ENCODE data around the gene TNNT1.
A peak's percentile ranks its signal among the peaks of the same experiment; 100 is the strongest.
"Not testable (repeated sequence)": the region's sequence is repeated elsewhere in the genome, so short reads cannot be mapped to it uniquely, and the experiment has no call there.

TNNT1 gene

DNA sequence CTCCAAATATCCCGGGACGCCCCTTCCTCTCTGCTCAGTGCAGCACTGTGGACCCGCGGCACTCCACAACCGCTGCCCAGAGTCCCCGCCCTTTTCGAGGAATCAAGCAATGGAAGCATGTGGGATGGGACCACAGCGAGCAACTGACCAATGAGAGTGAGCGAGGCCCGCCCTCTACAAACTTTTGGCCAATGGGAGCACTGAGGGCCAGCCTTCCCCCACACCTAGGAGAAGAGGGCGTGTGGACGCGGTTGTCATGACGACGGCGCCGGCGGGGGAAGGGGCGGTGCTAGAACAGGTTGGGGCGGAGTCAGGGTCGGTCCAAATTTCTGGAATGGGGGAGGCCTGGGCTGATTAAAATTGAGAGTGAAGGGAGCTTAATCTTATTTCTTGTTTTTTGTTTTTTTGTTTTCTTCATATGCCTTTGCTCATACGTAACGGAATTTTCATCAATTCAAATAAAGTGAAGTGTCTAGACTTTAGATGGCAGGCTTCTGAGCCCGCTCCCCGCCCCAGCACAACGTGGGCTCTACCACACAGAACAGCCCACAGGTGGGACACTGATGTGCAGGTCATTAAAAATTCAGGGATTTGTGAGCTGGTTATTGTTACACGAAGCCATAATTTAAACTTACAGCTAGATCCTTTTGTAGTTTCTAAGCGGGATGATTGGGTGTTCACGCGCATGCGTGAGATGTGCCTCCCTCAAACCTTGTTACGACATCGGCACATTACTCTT, 17.7 kb upstream of the TNNT1 start, which contains the start of gene DNAAF3:
Gene DNAAF3 (minus strand): TSS at position 84 of the 739 bp plus-strand sequence. CDS start 200 bp downstream, outside the sequence.
- peak; percentile 96 for DNase-seq (ENCODE audit: low spot score)

- peak; percentile 64 for DNase-seq (ENCODE audit: low spot score)
These were observed 17.0 kb upstream of the TNNT1 start for GRCh38 chr19:55165952-55166529.

DNA sequence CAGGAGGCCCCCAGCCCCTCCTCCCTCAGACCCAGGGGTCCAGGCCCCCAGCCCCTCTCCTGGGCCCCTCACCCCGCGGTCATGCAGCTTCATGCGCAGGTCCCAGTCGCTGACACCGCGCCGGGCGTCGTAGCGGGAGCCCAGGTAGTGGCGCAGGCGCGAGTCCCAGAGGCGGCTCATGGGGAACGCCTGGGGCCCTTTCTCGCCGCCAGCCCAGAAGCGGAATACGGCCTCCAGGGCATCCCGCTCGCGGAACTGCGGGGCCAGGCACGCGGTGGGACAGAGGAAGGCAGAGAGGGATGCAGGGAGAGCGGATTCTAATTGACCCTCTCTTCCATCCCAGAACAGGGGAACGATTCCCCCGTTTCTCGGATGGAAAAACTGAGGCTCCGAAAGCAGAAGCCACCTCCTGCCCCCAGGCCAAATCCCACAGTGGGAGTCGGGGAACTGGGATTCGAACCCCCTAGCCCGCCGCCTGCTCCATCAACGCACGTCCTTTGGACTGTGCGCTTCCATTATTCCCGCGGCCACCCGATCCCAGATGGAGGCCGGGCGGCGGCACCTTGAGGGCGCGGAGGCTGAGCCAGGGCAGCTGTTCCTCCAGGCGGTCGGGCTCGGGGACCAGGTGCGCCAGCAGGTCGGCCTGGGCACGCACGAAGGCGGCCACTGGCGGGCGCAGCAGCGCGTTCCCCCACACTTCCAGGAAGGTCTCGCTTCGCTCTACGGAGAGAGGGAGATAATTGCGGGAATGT, 12.7 kb upstream of the TNNT1 start:
- no peak for DNase-seq (ENCODE audit: low spot score)

- DNase-seq (ENCODE audit: low spot score): no peak
These were observed 12.0 kb upstream of the TNNT1 start for GRCh38 chr19:55160986-55161365.

DNA sequence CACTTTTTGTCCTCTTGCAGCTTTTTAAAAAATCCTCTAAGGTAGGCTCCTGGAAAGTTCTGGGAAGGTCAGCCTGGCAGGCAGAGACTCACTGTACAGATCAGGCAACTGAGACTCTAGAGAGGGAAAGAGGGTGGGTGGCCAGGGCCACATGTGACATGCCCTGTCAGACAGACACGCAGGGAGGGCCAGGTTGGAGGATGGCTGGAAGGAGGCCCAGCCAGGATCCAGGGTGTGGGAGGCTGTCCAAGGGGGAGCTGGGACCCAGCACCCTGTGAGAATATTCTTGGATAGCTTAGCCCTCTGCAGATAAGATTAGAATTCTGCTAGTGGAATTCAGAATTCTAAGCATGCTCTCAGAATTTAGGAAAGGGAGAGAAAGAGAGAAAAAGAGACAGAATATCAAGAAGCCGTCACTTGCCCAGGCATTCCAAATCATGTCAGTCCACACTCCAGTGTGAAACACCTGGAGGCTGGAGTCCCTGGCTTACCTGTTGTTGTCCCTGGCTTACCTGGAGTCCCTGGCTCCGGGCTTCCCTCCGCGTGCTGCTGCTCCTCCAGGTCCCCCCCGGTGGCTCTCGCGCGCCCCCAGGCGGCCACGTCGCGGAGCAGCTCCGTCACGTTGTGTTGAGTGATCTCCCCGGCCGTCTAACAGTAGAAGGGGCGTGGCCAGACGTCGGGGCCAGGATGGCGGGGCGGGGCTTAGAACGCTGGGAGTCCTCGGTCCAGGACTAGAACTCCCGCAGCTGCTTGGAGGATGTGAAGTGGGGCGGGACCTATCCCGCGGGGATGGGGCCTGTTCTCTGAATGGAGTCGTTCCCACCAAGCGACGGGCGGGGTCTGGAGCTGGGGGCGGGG, 11.4 kb upstream of the TNNT1 start:
- DNase-seq (ENCODE audit: low spot score): peak; percentile 57

GRCh38 chr19:55158848-55159749, 10.1 kb upstream of the TNNT1 start:
- no peak for DNase-seq (ENCODE audit: low spot score)

DNA sequence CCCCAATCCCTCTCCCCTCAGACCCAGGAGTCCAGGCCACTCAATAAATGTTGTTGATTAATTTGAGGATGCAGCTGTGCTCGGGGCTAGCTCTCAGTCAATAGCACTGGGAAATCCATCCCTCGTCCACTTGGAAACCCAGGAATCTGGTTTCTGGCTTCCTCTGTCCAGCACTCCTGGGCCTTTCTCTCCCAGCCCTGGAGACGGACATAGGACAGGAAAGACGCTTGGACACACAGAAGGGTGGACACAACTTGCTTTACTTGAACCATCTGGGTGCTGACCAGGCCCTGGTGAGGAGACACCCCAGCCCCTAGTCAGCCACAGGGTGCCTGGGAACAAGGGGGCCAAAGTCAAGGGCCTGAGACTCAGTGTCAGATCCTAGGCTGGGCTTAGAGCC, 9.4 kb upstream of the TNNT1 start:
- no peak for DNase-seq (ENCODE audit: low spot score)

DNA sequence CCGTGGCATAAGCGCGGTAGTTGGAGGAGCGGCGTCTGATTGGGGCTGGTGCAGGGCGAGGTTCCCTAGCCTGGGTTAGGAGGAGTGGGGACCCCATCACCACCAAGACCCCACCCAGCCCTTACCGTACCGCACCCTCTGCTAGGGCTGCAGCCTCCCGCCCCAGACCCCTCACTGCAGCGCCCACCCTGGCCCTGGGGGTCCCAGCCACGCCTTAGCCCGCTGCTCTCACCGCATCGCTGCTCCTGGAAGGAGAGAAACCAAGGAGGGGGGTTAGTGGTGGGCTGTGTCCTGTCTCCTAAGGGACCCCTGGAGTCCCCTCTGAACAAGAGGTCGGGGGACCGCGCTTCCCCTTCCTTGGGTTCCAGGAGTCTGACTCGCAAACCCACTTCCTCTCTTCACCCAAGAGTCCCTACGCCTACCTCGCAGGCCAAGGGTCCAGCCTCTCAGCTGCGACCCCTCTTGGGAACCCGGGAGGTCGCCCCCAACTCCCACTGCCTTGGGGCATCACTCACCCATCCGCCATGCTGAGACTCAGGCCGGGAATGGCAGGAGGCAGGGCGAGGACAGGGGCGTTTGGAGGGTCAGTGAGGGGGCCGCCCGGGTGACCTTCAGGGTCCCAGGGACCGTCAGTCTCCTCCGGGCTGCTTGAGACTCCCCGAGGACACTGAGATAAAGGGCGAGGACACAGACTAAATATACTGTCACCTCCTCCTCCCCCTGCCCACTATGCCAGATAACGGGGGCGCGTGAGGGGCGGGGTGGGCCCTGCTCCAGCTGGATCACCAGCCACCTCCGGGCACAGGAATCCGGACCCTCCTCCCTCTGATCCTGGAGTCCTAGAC, 8.3 kb upstream of the TNNT1 start, which contains the start of gene TNNI3:
Gene TNNI3 (minus strand): TSS at position 669 of the 845 bp plus-strand sequence. CDS start 143 bp downstream, at position 526.
- no peak for DNase-seq (ENCODE audit: low spot score)

GRCh38 chr19:55156202-55157063, 7.4 kb upstream of the TNNT1 start:
- DNase-seq (ENCODE audit: low spot score): no peak

DNA sequence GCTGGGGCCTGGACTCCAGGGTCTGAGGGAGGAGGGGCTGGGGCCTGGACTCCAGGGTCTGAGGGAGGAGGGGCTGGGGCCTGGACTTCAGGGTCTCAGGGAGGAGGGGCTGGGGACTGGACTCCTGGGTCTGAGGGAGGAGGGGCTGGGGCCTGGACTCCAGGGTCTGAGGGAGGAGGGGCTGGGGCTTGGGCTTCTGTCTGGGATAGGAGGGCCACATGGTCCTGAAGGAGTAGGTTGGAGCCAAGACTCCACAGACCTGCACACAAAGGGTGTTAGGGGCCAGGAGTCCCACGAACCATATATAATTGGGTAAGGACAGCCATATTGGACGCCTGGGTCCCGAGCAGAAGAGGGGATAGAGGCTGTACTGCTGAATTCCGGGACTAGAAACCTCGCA, 6.8 kb upstream of the TNNT1 start:
- not testable (repeated sequence) for DNase-seq (ENCODE audit: low spot score)

- DNase-seq (ENCODE audit: low spot score): no peak
These were observed 4.8 kb upstream of the TNNT1 start for GRCh38 chr19:55153652-55154264.

- no peak for DNase-seq (ENCODE audit: low spot score)
These were observed 3.0 kb upstream of the TNNT1 start for GRCh38 chr19:55152017-55152416.

DNA sequence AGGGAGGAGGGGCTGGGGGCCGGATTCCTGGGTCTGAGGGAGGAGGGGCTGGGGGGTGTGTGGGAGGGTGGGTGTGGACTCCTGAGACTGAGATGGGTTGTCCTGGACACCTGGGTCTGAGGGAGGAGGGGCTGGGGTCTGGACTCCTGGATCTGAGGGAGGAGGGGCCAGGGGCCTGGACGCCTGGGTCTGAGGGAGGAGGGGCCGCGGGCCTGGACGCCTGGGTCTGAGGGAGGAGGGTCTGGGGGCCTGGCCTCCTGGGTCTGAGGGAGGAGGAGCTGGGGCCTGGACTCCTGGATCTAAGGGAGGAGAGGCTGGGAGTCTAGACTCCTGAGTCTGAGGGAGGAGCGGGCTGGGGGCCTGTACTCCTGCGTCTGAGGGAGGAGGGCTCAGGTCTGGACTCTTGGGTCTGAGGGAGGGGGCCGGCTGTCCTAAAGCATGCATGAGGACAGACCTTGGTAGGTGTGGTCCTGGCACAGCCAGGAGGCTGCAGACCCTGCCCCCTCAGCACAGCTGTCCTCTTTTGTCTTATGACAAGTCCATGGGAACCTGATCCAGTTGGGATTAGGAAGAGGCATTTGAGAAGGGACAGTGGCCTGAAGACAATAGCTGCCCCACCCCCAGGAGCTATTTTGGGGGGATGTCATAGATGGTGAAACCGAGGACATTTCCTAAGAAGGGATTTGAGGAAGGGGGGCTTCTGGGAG, 1.3 kb downstream of the TNNT1 start:
- no peak for DNase-seq (ENCODE audit: low spot score)

GRCh38 chr19:55146705-55147273, 2.2 kb downstream of the TNNT1 start:
- no peak for DNase-seq (ENCODE audit: low spot score)

GRCh38 chr19:55146078-55146704, 2.8 kb downstream of the TNNT1 start:
- DNase-seq (ENCODE audit: low spot score): no peak

GRCh38 chr19:55145232-55145631, 3.8 kb downstream of the TNNT1 start:
- DNase-seq (ENCODE audit: low spot score): no peak

DNA sequence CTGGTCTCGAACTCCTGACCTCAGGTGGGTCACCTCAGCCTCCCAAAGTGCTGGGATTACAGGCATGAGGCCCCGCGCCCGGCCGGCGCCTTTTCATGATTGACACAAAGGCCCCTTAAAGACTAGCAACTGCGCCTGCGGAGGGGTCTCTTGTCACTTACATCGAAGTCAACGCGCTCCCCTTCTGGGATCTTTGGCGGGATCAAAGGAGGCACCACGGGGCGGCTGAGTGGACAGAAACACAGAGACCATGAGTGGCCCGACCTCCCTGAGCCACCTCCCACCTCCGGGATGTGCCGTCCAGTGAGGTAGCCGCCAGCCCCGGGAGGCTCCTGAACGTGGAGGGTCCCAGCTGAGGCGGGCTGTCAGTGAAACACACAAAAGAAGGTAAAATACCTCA, 7.3 kb downstream of the TNNT1 start:
- DNase-seq (ENCODE audit: low spot score): no peak

Measured in Ammon's horn (tissue), 1 donor.